ENCODE data around the gene CDC73. TPM values are rescaled to one million over a fixed set of nuclear protein-coding genes. Genes with fewer than 3 reads are reported as not detected.

CDC73 gene
- total RNA-seq, 1 donor from 2014 or later = 50.5 TPM

DNA sequence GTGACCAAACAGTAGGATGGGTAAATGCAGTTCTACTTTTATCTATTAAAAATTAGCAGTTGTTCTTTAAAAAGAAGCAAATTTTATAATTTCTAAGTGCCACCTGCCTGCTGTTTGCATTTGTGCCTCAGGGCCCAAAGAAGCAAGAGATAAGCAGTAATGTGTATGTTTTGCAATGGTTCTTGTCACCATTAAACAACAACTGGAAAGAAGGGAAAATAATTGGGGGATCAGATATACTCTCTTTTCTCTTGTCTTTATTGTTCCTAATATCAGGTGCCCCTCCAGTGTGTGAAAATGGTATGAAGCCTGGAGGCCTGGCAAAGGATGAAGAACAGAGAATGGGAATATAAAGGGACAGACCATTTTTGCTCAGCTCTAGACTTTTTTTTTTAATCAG is 55.0 kb downstream of the CDC73 start:
- H3K27me3 Mint-ChIP-seq (ENCODE audit: low read depth) = no peaks in the 10 kb centered on the region
- TF ChIP-seq, protein P1, sequence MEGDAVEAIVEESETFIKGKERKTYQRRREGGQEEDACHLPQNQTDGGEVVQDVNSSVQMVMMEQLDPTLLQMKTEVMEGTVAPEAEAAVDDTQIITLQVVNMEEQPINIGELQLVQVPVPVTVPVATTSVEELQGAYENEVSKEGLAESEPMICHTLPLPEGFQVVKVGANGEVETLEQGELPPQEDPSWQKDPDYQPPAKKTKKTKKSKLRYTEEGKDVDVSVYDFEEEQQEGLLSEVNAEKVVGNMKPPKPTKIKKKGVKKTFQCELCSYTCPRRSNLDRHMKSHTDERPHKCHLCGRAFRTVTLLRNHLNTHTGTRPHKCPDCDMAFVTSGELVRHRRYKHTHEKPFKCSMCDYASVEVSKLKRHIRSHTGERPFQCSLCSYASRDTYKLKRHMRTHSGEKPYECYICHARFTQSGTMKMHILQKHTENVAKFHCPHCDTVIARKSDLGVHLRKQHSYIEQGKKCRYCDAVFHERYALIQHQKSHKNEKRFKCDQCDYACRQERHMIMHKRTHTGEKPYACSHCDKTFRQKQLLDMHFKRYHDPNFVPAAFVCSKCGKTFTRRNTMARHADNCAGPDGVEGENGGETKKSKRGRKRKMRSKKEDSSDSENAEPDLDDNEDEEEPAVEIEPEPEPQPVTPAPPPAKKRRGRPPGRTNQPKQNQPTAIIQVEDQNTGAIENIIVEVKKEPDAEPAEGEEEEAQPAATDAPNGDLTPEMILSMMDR (conservative IDR thresholded peaks at IDR 0.05) = no peak
- no peak overlapping the region for H3K27ac Mint-ChIP-seq (ENCODE audit: unreplicated experiment)

DNA sequence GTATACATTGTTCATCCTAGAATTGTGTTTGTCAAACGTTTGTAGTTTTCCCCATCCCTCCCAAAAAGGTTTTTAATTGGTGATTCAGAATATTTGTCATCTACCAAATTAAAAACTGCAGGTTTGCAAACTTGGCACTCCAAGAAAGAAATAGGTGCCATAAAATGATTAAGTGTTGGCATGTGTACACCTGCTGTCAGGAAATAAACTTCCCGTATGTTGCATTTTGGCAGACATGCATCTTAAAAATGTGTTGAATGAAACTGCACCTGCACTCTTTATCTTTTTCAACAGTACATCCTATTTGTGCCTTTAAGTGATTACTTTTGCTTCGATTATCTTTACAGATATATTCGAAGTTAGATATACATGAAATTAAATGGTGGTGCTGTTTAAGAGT is 57.3 kb downstream of the CDC73 start:
- no peak for DNase-seq (ENCODE audit: low read depth, low spot score)
- no peaks in the 10 kb centered on the region for H3K9me3 Mint-ChIP-seq
- H3K27ac Mint-ChIP-seq (ENCODE audit: unreplicated experiment) = no peak overlapping the region
- H3K27me3 Mint-ChIP-seq (ENCODE audit: low read depth) = no peaks in the 10 kb centered on the region
- H3K36me3 Mint-ChIP-seq (ENCODE audit: low read depth) = peaks cover 5% of the 10 kb centered on the region
- peaks cover 9% of the 10 kb centered on the region for H3K4me1 Mint-ChIP-seq
- TF ChIP-seq, protein P1 (conservative IDR thresholded peaks at IDR 0.05) = no peak
- H3K4me3 Mint-ChIP-seq = no peak overlapping the region

More for the DNA sequence above, 55.0 kb downstream of the CDC73 start:
- Mint-ChIP-seq H3K4me3 (no peak overlapping the region), H3K9me3 (no peaks in the 10 kb centered on the region), H3K4me1 (peaks cover 19% of the 10 kb centered on the region), H3K36me3 (ENCODE audit: low read depth) (peaks cover 9% of the 10 kb centered on the region)
- DNase-seq (ENCODE audit: low read depth, low spot score) = no peak

DNA sequence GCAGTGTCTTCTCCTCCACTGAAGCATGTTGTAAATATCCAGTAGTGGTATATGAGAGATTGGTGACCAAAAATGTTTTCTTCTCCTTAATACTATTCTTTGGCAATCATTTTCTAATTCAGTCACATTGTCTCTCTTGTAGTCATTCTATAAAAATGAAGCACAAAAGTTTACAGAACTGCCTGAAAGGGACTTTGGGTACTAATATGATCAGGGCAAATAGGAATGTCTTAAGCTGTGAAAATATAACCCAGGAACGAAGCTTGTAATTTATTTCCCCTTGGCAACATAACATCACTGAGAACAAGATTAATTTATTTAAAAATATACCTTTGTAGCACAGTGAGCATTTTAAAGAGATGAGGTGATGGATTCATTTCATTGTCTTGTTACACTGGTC is 59.7 kb downstream of the CDC73 start:
- Mint-ChIP-seq H3K27ac (ENCODE audit: unreplicated experiment) (no peak overlapping the region), H3K27me3 (ENCODE audit: low read depth) (no peaks in the 10 kb centered on the region), H3K36me3 (ENCODE audit: low read depth) (peaks cover 2% of the 10 kb centered on the region), H3K4me3 (no peak overlapping the region), H3K4me1 (peaks cover 28% of the 10 kb centered on the region), H3K9me3 (no peaks in the 10 kb centered on the region)
- no peak for DNase-seq (ENCODE audit: low read depth, low spot score)
- TF ChIP-seq, protein P1 (conservative IDR thresholded peaks at IDR 0.05) = no peak

DNA sequence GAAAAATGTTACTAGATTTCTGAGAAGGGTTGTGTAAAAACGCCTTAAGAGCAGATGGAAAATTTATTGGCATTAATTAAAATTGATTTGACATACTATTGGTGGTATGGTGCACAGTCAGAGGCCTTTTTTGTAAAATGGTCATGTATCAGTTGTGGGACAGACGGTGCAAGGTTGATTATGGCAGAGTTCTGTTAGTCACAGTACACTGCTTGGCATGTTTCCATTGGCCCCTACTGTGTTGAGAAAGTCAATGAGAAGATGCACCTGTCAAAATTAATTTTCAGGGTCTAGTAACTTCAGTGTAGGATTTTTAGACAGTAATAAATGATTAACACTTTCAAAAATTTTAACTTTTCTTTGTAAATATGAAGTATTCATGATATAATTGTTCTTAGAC is 60.2 kb downstream of the CDC73 start:
- Mint-ChIP-seq H3K9me3 (no peaks in the 10 kb centered on the region), H3K4me3 (no peak overlapping the region)
- TF ChIP-seq, protein P1 (conservative IDR thresholded peaks at IDR 0.05) = no peak

DNA sequence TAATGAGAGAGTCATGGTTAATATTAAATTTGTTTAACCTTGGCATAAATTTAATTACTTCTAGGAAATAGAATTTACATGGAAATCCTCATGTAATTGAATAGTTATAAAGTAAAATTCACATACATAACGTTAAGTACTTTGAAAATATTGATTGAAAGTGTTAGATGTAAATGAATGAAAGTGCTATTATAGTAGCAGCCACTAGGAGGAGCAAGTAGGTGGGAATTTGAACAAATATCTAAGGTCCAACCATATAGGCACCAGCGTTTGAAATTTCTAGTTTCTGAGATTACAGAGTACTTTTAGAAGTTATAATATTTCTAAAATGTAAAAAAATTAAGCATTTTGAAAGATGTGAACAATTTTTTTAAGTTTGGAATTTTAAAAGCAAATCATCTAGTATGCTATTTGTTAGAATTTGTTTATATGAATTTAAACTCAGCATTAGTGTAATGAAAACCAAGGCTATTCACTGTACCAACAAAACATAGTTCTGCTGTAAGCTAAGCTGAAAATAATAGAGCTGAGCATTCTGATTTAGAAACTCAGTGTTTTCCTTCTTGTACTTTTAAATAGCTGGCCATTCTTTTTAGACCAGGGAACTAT is 61.3 kb downstream of the CDC73 start:
- H3K4me1 Mint-ChIP-seq = peaks cover 41% of the 10 kb centered on the region
- TF ChIP-seq, protein P1 (conservative IDR thresholded peaks at IDR 0.05) = peak; percentile 91
- no peak overlapping the region for H3K27ac Mint-ChIP-seq (ENCODE audit: unreplicated experiment)

More for the DNA sequence above, 60.2 kb downstream of the CDC73 start:
- no peak overlapping the region for H3K27ac Mint-ChIP-seq (ENCODE audit: unreplicated experiment)
- H3K27me3 Mint-ChIP-seq (ENCODE audit: low read depth) = no peaks in the 10 kb centered on the region
- peaks cover 33% of the 10 kb centered on the region for H3K4me1 Mint-ChIP-seq
- H3K36me3 Mint-ChIP-seq (ENCODE audit: low read depth) = peaks cover 2% of the 10 kb centered on the region
- DNase-seq (ENCODE audit: low read depth, low spot score) = no peak

More for the DNA sequence above, 61.3 kb downstream of the CDC73 start:
- Mint-ChIP-seq H3K27me3 (ENCODE audit: low read depth) (no peaks in the 10 kb centered on the region), H3K4me3 (no peak overlapping the region), H3K36me3 (ENCODE audit: low read depth) (no peaks in the 10 kb centered on the region), H3K9me3 (no peaks in the 10 kb centered on the region)
- peak; percentile 7 for DNase-seq (ENCODE audit: low read depth, low spot score)

Data from neural crest cell (in vitro differentiated cells).